ENCODE results near the gene DNAJC22. TPM values are rescaled to one million over a fixed set of nuclear protein-coding genes. Genes with fewer than 3 reads are reported as not detected.

The DNAJC22 gene
- total and polyA plus RNA-seq, 9 of the 15 experiments (the other 6 are each of a cell fraction or from before 2014, with no cell fraction given): 0.10 to 1.2 (median 0.47) TPM

DNA sequence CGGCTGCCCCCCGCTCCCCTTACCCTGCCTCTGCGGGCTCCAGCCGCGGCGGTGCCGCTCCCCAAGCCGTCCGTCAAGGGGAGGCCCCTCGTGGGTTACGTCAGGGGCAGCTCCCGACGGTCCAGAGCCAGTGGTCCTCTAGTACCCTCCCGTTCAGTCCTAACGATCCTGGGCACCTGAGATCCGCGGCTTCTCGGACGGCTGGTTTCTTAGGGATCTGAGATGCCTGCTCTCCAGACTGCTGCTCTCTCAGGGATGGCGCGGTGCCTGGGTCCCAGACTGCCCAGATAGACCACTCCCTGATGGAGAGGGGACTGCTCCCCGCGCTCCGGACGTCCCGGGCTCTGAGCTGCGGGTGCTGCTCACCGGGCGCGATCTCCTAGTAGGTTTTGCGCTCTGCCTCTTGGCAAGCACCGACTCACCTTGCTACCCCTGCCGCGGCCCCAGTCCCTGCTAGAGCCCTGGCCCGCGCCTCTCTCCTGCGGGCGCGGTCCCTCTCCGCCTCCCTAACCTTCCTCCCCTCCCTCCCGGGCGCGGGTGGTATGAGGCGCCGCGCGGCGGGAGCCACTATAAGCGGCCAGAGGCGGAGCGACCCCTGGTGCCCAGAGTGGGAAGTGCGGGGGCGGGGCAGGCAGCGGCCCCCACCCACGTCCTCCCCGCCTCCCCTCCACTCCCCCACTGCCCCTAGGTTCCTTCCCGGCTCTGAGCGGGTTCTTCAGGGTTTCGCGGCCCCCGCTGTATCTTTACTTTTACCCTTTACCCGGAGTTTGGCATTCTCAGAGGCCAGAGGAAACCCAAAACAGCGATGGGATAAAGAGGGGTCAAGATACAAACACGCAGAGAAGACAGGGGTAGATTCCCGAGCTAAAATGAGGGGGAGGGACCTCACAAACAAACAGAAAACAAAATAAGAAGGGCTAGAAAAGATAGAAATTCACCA lies 9.8 kb upstream of the DNAJC22 start, which contains the start of gene C1QL4 (continued):
- TF ChIP-seq ETV5 (CRISPR knock-in tag; IDR thresholded peaks at IDR 0.05; ENCODE audit: low read depth): no peak
- TF ChIP-seq ZNF175 (CRISPR knock-in tag; IDR thresholded peaks at IDR 0.05; ENCODE audit: low read depth): no peak
- TF ChIP-seq FOXA3 (CRISPR knock-in tag; conservative IDR thresholded peaks at IDR 0.05 in 1 of 2, IDR thresholded peaks at IDR 0.05 in 1 of 2): no peak; a peak in 1 of 4 replicates
- TF ChIP-seq HDAC1 (IDR thresholded peaks at IDR 0.05): no peak
- TF ChIP-seq, protein P1, sequence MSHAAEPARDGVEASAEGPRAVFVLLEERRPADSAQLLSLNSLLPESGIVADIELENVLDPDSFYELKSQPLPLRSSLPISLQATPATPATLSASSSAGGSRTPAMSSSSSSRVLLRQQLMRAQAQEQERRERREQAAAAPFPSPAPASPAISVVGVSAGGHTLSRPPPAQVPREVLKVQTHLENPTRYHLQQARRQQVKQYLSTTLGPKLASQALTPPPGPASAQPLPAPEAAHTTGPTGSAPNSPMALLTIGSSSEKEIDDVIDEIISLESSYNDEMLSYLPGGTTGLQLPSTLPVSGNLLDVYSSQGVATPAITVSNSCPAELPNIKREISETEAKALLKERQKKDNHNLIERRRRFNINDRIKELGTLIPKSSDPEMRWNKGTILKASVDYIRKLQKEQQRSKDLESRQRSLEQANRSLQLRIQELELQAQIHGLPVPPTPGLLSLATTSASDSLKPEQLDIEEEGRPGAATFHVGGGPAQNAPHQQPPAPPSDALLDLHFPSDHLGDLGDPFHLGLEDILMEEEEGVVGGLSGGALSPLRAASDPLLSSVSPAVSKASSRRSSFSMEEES (CRISPR knock-in tag; IDR thresholded peaks at IDR 0.05): no peak
- no peak for TF ChIP-seq ETS2 (tag; IDR thresholded peaks at IDR 0.05; ENCODE audit: borderline replicate concordance, poor library complexity, severe bottlenecking)
- no peak for TF ChIP-seq RUNX1 (IDR thresholded peaks at IDR 0.05; ENCODE audit: low read depth)
- no peak for TF ChIP-seq ZNF140 (CRISPR knock-in tag; IDR thresholded peaks at IDR 0.05)
- TF ChIP-seq CHD1 (IDR thresholded peaks at IDR 0.05; ENCODE audit: low read length): no peak
- TF ChIP-seq PTTG1 (tag; IDR thresholded peaks at IDR 0.05; ENCODE audit: low read depth): no peak
- TF ChIP-seq BRD9 (IDR thresholded peaks at IDR 0.05; ENCODE audit: low read depth, partially characterized antibody): no peak
- no peak for TF ChIP-seq NCOR1 (IDR thresholded peaks at IDR 0.05)
- no peak for TF ChIP-seq CBX8 (IDR thresholded peaks at IDR 0.05; ENCODE audit: borderline replicate concordance, extremely low read depth, low read depth, low read length, poor library complexity, severe bottlenecking)
- TF ChIP-seq, protein P2, sequence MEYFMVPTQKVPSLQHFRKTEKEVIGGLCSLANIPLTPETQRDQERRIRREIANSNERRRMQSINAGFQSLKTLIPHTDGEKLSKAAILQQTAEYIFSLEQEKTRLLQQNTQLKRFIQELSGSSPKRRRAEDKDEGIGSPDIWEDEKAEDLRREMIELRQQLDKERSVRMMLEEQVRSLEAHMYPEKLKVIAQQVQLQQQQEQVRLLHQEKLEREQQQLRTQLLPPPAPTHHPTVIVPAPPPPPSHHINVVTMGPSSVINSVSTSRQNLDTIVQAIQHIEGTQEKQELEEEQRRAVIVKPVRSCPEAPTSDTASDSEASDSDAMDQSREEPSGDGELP (CRISPR knock-in tag; IDR thresholded peaks at IDR 0.05; ENCODE audit: borderline replicate concordance): peak; percentile 61; the same call in 1 of the 2 replicates
- TF ChIP-seq, protein P3, sequence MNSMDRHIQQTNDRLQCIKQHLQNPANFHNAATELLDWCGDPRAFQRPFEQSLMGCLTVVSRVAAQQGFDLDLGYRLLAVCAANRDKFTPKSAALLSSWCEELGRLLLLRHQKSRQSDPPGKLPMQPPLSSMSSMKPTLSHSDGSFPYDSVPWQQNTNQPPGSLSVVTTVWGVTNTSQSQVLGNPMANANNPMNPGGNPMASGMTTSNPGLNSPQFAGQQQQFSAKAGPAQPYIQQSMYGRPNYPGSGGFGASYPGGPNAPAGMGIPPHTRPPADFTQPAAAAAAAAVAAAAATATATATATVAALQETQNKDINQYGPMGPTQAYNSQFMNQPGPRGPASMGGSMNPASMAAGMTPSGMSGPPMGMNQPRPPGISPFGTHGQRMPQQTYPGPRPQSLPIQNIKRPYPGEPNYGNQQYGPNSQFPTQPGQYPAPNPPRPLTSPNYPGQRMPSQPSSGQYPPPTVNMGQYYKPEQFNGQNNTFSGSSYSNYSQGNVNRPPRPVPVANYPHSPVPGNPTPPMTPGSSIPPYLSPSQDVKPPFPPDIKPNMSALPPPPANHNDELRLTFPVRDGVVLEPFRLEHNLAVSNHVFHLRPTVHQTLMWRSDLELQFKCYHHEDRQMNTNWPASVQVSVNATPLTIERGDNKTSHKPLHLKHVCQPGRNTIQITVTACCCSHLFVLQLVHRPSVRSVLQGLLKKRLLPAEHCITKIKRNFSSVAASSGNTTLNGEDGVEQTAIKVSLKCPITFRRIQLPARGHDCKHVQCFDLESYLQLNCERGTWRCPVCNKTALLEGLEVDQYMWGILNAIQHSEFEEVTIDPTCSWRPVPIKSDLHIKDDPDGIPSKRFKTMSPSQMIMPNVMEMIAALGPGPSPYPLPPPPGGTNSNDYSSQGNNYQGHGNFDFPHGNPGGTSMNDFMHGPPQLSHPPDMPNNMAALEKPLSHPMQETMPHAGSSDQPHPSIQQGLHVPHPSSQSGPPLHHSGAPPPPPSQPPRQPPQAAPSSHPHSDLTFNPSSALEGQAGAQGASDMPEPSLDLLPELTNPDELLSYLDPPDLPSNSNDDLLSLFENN (IDR thresholded peaks at IDR 0.05; ENCODE audit: low read depth in 2 of 2, low read length in 2 of 2): no peak
- no peak for TF ChIP-seq ZKSCAN3 (CRISPR knock-in tag; IDR thresholded peaks at IDR 0.05)
- TF ChIP-seq ZNF133 (CRISPR knock-in tag; IDR thresholded peaks at IDR 0.05): no peak
- TF ChIP-seq NONO (IDR thresholded peaks at IDR 0.05; ENCODE audit: low read depth in 2 of 2, low read length in 1 of 2): no peak
- TF ChIP-seq TEAD4 (IDR thresholded peaks at IDR 0.05; ENCODE audit: low read length): peak; percentile 12; the same call in 1 of the 2 replicates
- TF ChIP-seq TEAD4 (CRISPR knock-in tag; IDR thresholded peaks at IDR 0.05; ENCODE audit: borderline replicate concordance): no peak
- no peak for TF ChIP-seq ZBTB8A (IDR thresholded peaks at IDR 0.05; ENCODE audit: partially characterized antibody)
